Transverse colon (tissue), 4 donors: Measurements from ENCODE around the gene TMEM273. TPM values are rescaled to one million over a fixed set of nuclear protein-coding genes. Genes with fewer than 3 reads are reported as not detected.

Experiments used
- DNase-seq: peaks from one replicate; pipeline ENCODE4 v3.0.0-alpha.2; 2019
- H3K27ac ChIP-seq, 4 donors: fragments of 200-600 bp; sonication (generic); 2 replicates each; pipeline ENCODE4 v1.5.1; 2016 to 2018; ENCODE audit warnings: inconsistent platforms in 4 of 4
- H3K27me3 ChIP-seq: fragments of 200-600 bp; sonication (generic); 2 replicates; pipeline ENCODE4 v1.5.1; 2017; ENCODE audit warnings: inconsistent platforms
- H3K36me3 ChIP-seq, 4 donors: fragments of 200-600 bp; sonication (generic); 2 replicates each; pipeline ENCODE4 v1.5.1; 2017 to 2019; ENCODE audit warnings: inconsistent platforms in 4 of 4
- H3K4me1 ChIP-seq, 4 donors: fragments of 200-600 bp; sonication (generic); 2 replicates each; pipeline ENCODE4 v1.5.1; 2017 to 2020; ENCODE audit warnings: inconsistent platforms in 4 of 4
- H3K4me3 ChIP-seq, 4 donors: fragments of 200-600 bp; sonication (generic); 1 replicate in 1 of 4; 2 replicates in 3 of 4; pipeline versions ENCODE4 v1.5.1 to v1.6.1; 2017 to 2019; ENCODE audit warnings: inconsistent platforms in 4 of 4
- H3K9me3 ChIP-seq, 2 donors: fragments of 200-600 bp; sonication (generic); 2 replicates each; pipeline ENCODE4 v1.5.1; 2017 to 2019; ENCODE audit warnings: inconsistent platforms in 2 of 2
- EP300 ChIP-seq: sonication (generic); formaldehyde crosslinking; IDR thresholded peaks from one replicate; pipeline ENCODE4 v1.6.1; 2017; ENCODE audit warnings: antibody characterized with exemption, low read depth
- POLR2A ChIP-seq: fragments of 450-650 bp; IDR thresholded peaks from one replicate; pipeline ENCODE4 v1.6.1; 2016; ENCODE audit warnings: antibody characterized with exemption, mild to moderate bottlenecking, moderate library complexity
- POLR2AphosphoS5 ChIP-seq, 3 donors: sonication (generic); formaldehyde crosslinking; IDR thresholded peaks; one replicate each; pipeline ENCODE4 v1.6.1; 2016; ENCODE audit warnings: antibody characterized with exemption in 3 of 3
- WGBS, 2 donors: methylation state at CpG; one replicate each; pipeline ENCODE4 v1.1.5; 2018; ENCODE audit warnings: low coverage in 1 of 2; 5-methylcytosine and 5-hydroxymethylcytosine counted together
- in situ Hi-C, 4 donors: fragments of 200-750 bp; cut with MboI; loops; one replicate each; pipeline versions ENCODE4 v1.15.0 to v1.15.1; 2017; ENCODE audit warnings: low sequenced_read_pairs in 3 of 4, low pct_ligation_motif_present in 1 of 4, low pct_unique_long_range_greater_than_20kb in 1 of 4
- intact Hi-C: fragments of 100-400 bp; cut with DNase I; formaldehyde crosslinking; loops from one replicate; pipeline ENCODE4 v1.15.1; 2023; ENCODE audit warnings: low total_unique reads
- total RNA-seq, 4 donors: library from RNA; depleted of rRNA; stranded (reverse); fragments of >200 nt; gene quantifications; one replicate each; pipeline ENCODE4 v1.1.0, GENCODE V29; 2016
- TF ChIP-seq, protein P1 (sequence below), 5 experiments: fragments of 200-600 bp in 3 of 5; fragments of 450-650 bp in 2 of 5; sonication (generic) in 3 of 5; IDR thresholded peaks; 1 replicate in 2 of 5; 2 replicates in 3 of 5; pipeline ENCODE4 v1.5.1; 2016 to 2017; ENCODE audit warnings: antibody characterized with exemption in 5 of 5, inconsistent platforms in 3 of 5, mild to moderate bottlenecking in 2 of 5, moderate library complexity in 1 of 5

Gene TMEM273
- total RNA-seq, 4 donors from 2014 or later: 0.80 to 18.4 (median 7.4) TPM

DNA sequence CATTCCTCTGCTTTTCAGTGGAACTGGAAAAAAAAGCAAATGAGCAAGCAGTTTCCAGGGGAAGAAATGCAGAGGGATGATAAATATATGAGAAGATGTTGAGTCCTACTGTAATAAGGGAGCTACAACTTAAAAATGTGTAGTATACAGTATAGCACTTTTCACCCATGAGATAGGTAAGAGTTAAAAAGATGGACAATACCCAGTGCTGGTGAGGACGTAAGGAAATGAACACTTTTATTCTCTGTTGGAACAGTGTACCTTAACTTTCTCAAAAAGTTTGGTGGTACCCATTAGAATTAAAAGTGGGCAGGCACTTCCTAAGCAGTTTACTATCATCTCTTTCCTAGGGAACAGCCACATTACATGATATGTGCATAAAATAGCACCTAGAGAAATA lies 51.7 kb downstream of the TMEM273 start:
- Histone ChIP-seq H3K36me3 (no peaks in the 10 kb centered on the region), H3K4me3 (no peak overlapping the region), H3K27ac (peak overlapping the region in 1 of 4 donors; percentile 8), H3K4me1 (peaks cover 0 to 5% (median 2%) of the 10 kb centered on the region in 4 donors), H3K9me3 (no peaks in the 10 kb centered on the region), H3K27me3 (no peaks in the 10 kb centered on the region)
- intact Hi-C loops: no loop called here
- in situ Hi-C loops: no loop called here
- WGBS, 2 donors: 66 to 78% methylated on average over 1 of the region's 1 CpG
- TF ChIP-seq EP300 (no peak), POLR2AphosphoS5 (IDR thresholded peaks at IDR 0.05) (no peak), POLR2A (no peak)
- TF ChIP-seq, protein P1, sequence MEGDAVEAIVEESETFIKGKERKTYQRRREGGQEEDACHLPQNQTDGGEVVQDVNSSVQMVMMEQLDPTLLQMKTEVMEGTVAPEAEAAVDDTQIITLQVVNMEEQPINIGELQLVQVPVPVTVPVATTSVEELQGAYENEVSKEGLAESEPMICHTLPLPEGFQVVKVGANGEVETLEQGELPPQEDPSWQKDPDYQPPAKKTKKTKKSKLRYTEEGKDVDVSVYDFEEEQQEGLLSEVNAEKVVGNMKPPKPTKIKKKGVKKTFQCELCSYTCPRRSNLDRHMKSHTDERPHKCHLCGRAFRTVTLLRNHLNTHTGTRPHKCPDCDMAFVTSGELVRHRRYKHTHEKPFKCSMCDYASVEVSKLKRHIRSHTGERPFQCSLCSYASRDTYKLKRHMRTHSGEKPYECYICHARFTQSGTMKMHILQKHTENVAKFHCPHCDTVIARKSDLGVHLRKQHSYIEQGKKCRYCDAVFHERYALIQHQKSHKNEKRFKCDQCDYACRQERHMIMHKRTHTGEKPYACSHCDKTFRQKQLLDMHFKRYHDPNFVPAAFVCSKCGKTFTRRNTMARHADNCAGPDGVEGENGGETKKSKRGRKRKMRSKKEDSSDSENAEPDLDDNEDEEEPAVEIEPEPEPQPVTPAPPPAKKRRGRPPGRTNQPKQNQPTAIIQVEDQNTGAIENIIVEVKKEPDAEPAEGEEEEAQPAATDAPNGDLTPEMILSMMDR (IDR thresholded peaks at IDR 0.05): no peak
- DNase-seq: no peak

DNA sequence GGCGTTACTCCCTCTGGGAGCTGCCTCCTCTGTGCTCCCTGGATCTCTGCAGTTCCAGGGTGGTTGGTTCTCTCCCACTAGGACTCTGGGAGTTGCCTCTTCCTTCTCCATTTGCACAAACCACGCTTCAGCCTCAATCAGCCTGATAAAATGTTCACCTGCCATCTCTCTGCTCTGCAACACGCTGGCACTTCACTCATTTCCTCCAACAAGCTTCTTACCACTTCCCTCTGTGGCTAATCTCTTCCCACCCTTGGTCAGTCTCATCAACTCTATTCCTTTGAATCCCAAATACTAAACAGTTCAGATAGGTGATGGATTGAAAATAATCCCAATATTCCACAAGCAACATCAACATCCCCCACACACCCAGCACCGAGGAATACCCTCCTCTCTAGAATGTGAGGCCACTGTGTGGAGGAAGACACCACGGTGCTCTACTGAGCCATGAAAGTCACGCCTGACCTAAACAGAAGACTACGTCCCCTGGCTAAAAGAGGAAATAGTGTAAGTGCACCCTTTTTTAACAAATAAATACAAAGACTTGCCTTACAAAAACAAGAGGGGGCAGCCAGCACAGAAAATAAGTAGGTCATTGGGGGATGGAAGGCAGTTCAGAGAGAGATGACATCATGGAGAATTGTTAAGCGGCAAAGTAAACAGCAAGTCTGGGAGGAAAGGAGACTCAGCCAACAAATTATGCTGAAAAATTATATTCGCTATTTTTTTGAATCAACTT lies 52.4 kb downstream of the TMEM273 start:
- no peaks in the 10 kb centered on the region for H3K36me3 ChIP-seq
- in situ Hi-C loops: no loop called here
- no peaks in the 10 kb centered on the region for H3K9me3 ChIP-seq
- TF ChIP-seq EP300 (no peak), POLR2AphosphoS5 (IDR thresholded peaks at IDR 0.05) (no peak), POLR2A (no peak)
- TF ChIP-seq, protein P1 (IDR thresholded peaks at IDR 0.05): no peak
- no peak overlapping the region for H3K4me3 ChIP-seq
- H3K4me1 ChIP-seq: peaks cover 0 to 5% (median 2%) of the 10 kb centered on the region in 4 donors
- H3K27me3 ChIP-seq: no peaks in the 10 kb centered on the region
- intact Hi-C loops: no loop called here
- DNase-seq: no peak
- peak overlapping the region in 1 of 4 donors; percentile 64 for H3K27ac ChIP-seq
- WGBS, 2 donors: 50 to 61% methylated on average over 6 to 9 of the region's 9 CpGs

DNA sequence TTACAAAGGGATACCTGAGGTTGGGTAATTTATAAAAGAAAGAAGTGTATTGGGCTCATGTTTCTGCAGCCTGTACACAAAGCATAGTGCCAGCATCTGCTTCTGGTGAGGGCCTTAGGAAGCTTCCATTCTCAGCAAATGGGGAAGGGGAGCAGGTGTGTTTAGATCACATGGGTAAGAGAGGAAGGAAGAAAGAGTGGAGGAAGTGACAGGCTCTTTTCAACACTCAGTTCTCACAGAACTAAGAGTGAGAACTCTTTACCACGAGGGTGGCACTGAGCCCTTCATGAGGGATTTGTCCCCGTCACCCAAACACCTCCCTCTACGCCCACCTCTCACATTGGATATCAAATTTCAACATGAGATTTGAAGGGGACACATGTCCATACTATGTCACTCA lies 53.9 kb downstream of the TMEM273 start:
- no peak for DNase-seq
- Histone ChIP-seq H3K4me1 (peaks cover 0 to 5% (median under 1%) of the 10 kb centered on the region in 4 donors), H3K4me3 (no peak overlapping the region), H3K9me3 (no peaks in the 10 kb centered on the region), H3K27me3 (no peaks in the 10 kb centered on the region), H3K36me3 (no peaks in the 10 kb centered on the region), H3K27ac (no peak overlapping the region)
- 60% methylated on average over 3 of the region's 3 CpGs; no CpG with 5 or more reads in 1 of the 2 donors for WGBS, 2 donors
- in situ Hi-C loops (no loop called here), intact Hi-C loops (no loop called here)
- no peak for TF ChIP-seq POLR2A
- TF ChIP-seq, protein P1 (IDR thresholded peaks at IDR 0.05): no peak
- TF ChIP-seq EP300: no peak
- TF ChIP-seq POLR2AphosphoS5 (IDR thresholded peaks at IDR 0.05): no peak

DNA sequence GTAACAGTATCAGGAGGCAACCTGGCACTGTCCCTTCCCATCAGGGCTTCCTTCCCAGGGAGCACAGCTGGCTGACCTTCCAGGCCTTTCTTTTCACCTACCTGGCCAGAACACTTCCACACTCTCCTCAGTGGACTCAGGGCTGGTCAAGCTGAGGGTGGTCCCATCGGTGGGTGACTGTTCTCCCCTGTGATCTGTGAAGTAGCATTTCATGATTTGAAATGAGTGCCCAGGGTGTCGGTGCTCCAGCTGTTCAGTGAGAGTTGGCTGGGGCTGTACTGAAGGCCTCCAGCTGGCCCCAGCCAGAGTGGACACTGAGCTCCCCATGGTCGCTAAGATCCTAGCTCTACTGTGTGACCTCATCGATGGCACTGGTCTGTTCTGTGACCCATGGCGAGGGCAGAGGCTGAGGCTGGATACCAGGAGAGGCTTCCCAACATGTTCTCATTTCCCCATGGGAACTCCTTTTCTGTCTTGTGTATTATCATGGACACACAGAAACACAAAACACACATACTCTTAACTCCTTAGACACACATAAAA lies 54.4 kb downstream of the TMEM273 start, which contains the start of gene FAM170B:
Gene FAM170B (minus strand): TSS at position 316 of the 543 bp plus-strand sequence. CDS start 103 bp downstream, at position 213.
- Histone ChIP-seq H3K27me3 (no peaks in the 10 kb centered on the region), H3K36me3 (no peaks in the 10 kb centered on the region), H3K4me3 (no peak within 1 kb of the TSS), H3K27ac (peak within 1 kb of the TSS in 1 of 4 donors; percentile 12), H3K4me1 (peaks cover 0 to 4% (median 0%) of the 10 kb centered on the region in 4 donors), H3K9me3 (no peaks in the 10 kb centered on the region)
- intact Hi-C loops (no loop called here), in situ Hi-C loops (no loop called here)
- TF ChIP-seq POLR2A (no peak), EP300 (no peak), POLR2AphosphoS5 (IDR thresholded peaks at IDR 0.05) (no peak)
- TF ChIP-seq, protein P1 (IDR thresholded peaks at IDR 0.05): no peak
- WGBS, 2 donors: 65% methylated on average over 5 of the region's 5 CpGs; no CpG with 5 or more reads in 1 of the 2 donors
- DNase-seq: no peak
